ENCODE results near the gene GNAI1.

GRCh38 chr7:80263821-80264220 is 129.2 kb downstream of the GNAI1 start:
- TF ChIP-seq POLR2A (IDR thresholded peaks at IDR 0.05; ENCODE audit: low read length): no peak
- no peak for TF ChIP-seq MAX (IDR thresholded peaks at IDR 0.05)

Measured in A549 (cell line).